Prostate gland (tissue), 2 donors: ENCODE measurements around the gene ARMC2. TPM values are rescaled to one million over a fixed set of nuclear protein-coding genes. Genes with fewer than 3 reads are reported as not detected.
A peak's percentile ranks its signal among the peaks of the same experiment; 100 is the strongest.

Source experiments
- DNase-seq: peaks from one replicate; pipeline ENCODE4 v3.0.0-alpha.2; 2019; ENCODE audit warnings: low spot score
- H3K27ac ChIP-seq, 2 donors: fragments of 200-600 bp; sonication (generic); 2 replicates each; pipeline ENCODE4 v1.5.1; 2017 to 2019
- H3K27me3 ChIP-seq: fragments of 200-600 bp; sonication (generic); replicated peaks from 2 replicates; pipeline ENCODE4 v1.5.1; 2019; ENCODE audit not compliant: insufficient read depth
- H3K36me3 ChIP-seq, 2 donors: fragments of 200-600 bp; sonication (generic); 1 replicate in 1 of 2; 2 replicates in 1 of 2; pipeline versions ENCODE4 v1.5.1 to v1.8.1; 2017 to 2019
- H3K4me1 ChIP-seq: fragments of 200-600 bp; sonication (generic); replicated peaks from 2 replicates; pipeline ENCODE4 v1.5.1; 2019
- H3K4me3 ChIP-seq, 2 donors: fragments of 200-600 bp; sonication (generic); 2 replicates each; pipeline ENCODE4 v1.5.1; 2017 to 2019
- H3K9me3 ChIP-seq: fragments of 200-600 bp; sonication (generic); 2 replicates; pipeline ENCODE4 v1.5.1; 2017
- CTCF ChIP-seq, 4 experiments: fragments of 200-600 bp in 2 of 4; fragments of 450-650 bp in 2 of 4; sonication (generic) in 2 of 4; IDR thresholded peaks; 1 replicate in 3 of 4; 2 replicates in 1 of 4; pipeline ENCODE4 v1.5.1; 2016 to 2019; ENCODE audit warnings: antibody characterized with exemption in 4 of 4, mild to moderate bottlenecking in 2 of 4, moderate library complexity in 2 of 4
- POLR2A ChIP-seq: fragments of 450-650 bp; IDR thresholded peaks from one replicate; pipeline ENCODE4 v1.6.1; 2016; ENCODE audit warnings: antibody characterized with exemption, mild to moderate bottlenecking
- POLR2AphosphoS5 ChIP-seq: sonication (generic); formaldehyde crosslinking; IDR thresholded peaks from one replicate; pipeline ENCODE4 v1.6.1; 2017; ENCODE audit warnings: antibody characterized with exemption
- WGBS: methylation state at CpG from one replicate; pipeline ENCODE4 v1.1.5; 2018; 5-methylcytosine and 5-hydroxymethylcytosine counted together
- intact Hi-C: fragments of 100-400 bp; cut with DNase I; formaldehyde crosslinking; loops from one replicate; pipeline ENCODE4 v1.14.2; 2022
- total RNA-seq, 2 donors: library from RNA; depleted of rRNA; stranded (reverse); fragments of >200 nt; gene quantifications; one replicate each; pipeline ENCODE4 v1.1.0, GENCODE V29; 2016

ARMC2 gene
- total RNA-seq, 2 donors from 2014 or later = 2.0 to 8.4 TPM

- 64% methylated on average over 5 of the region's 5 CpGs for WGBS
- H3K4me3 ChIP-seq = no peak overlapping the region
- intact Hi-C loops = loop anchor here (10.0 kb wide), 1 partner anchor 64 kb away; no protein-coding TSS in a partner anchor
These were observed 17.1 kb upstream of the ARMC2 start for GRCh38 chr6:108831104-108831503.

GRCh38 chr6:108832738-108833137 lies 15.5 kb upstream of the ARMC2 start:
- 97% methylated on average over 8 of the region's 8 CpGs for WGBS
- Histone ChIP-seq H3K4me1 (no peaks in the 10 kb centered on the region), H3K4me3 (no peak overlapping the region), H3K27me3 (no peaks in the 10 kb centered on the region), H3K9me3 (no peaks in the 10 kb centered on the region), H3K27ac (no peak overlapping the region), H3K36me3 (no peaks in the 10 kb centered on the region)
- no peak for TF ChIP-seq POLR2A
- TF ChIP-seq CTCF (IDR thresholded peaks at IDR 0.05) = no peak
- TF ChIP-seq POLR2AphosphoS5 = no peak
- DNase-seq = no peak
- intact Hi-C loops = loop anchor here (10.0 kb wide), 1 partner anchor 62 kb away; no protein-coding TSS in a partner anchor

More at GRCh38 chr6:108831104-108831503, 17.1 kb upstream of the ARMC2 start:
- no peaks in the 10 kb centered on the region for H3K27me3 ChIP-seq
- no peaks in the 10 kb centered on the region for H3K4me1 ChIP-seq
- H3K27ac ChIP-seq = no peak overlapping the region
- H3K36me3 ChIP-seq = no peaks in the 10 kb centered on the region
- TF ChIP-seq POLR2AphosphoS5 (no peak), POLR2A (no peak), CTCF (IDR thresholded peaks at IDR 0.05) (no peak)
- DNase-seq = no peak
- H3K9me3 ChIP-seq = no peaks in the 10 kb centered on the region

GRCh38 chr6:108835218-108835850 lies 12.9 kb upstream of the ARMC2 start:
- intact Hi-C loops = loop anchor here (1.0 to 10.0 kb wide), 4 partner anchors 53 to 293 kb away; no protein-coding TSS in a partner anchor
- no peak overlapping the region for H3K27ac ChIP-seq
- no peak overlapping the region for H3K4me3 ChIP-seq
- TF ChIP-seq POLR2A (no peak), CTCF (IDR thresholded peaks at IDR 0.05) (peak; percentile 83 to 98 (median 96)), POLR2AphosphoS5 (peak; percentile 74)
- H3K4me1 ChIP-seq = no peaks in the 10 kb centered on the region
- 47% methylated on average over 4 of the region's 4 CpGs for WGBS
- no peaks in the 10 kb centered on the region for H3K9me3 ChIP-seq
- DNase-seq = peak; percentile 90
- no peaks in the 10 kb centered on the region for H3K27me3 ChIP-seq
- H3K36me3 ChIP-seq = no peaks in the 10 kb centered on the region

GRCh38 chr6:108836061-108836460 lies 12.2 kb upstream of the ARMC2 start:
- Histone ChIP-seq H3K27me3 (no peaks in the 10 kb centered on the region), H3K4me3 (no peak overlapping the region), H3K9me3 (no peaks in the 10 kb centered on the region), H3K4me1 (no peaks in the 10 kb centered on the region), H3K36me3 (no peaks in the 10 kb centered on the region), H3K27ac (no peak overlapping the region)
- no peak for DNase-seq
- TF ChIP-seq CTCF (IDR thresholded peaks at IDR 0.05) (no peak), POLR2A (no peak), POLR2AphosphoS5 (no peak)
- intact Hi-C loops = loop anchor here (5.0 to 10.0 kb wide), 3 partner anchors 54 to 279 kb away; no protein-coding TSS in a partner anchor
- 92% methylated on average over 3 of the region's 3 CpGs for WGBS
